Epithelial cell of proximal tubule (primary cell): ENCODE measurements around the gene DSE. TPM values are rescaled to one million over a fixed set of nuclear protein-coding genes. Genes with fewer than 3 reads are reported as not detected.
A peak's percentile ranks its signal among the peaks of the same experiment; 100 is the strongest.

Experiments
- DNase-seq: peaks from one replicate; pipeline ENCODE4 v3.0.0-alpha.2; 2011; ENCODE audit warnings: low read depth
- H3K4me3 ChIP-seq: 2 replicates; pipeline ENCODE4 v1.5.1; 2011; ENCODE audit warnings: low read depth, mild to moderate bottlenecking, low read length
- CTCF ChIP-seq: conservative IDR thresholded peaks from 2 replicates; pipeline ENCODE4 v1.5.1; 2012; ENCODE audit warnings: low read depth, mild to moderate bottlenecking, low read length
- total RNA-seq: library from RNA; depleted of rRNA; stranded (reverse); fragments of >200 nt; gene quantifications from 2 replicates; pipeline ENCODE4 v1.2.3, GENCODE V29; 2015

The DSE gene
- total RNA-seq, 1 donor from 2014 or later: 36.1 TPM

GRCh38 chr6:116393430-116393829 is 22.7 kb downstream of the DSE start:
- TF ChIP-seq CTCF: peak; percentile 38
- no peak overlapping the region for H3K4me3 ChIP-seq
- DNase-seq: no peak

- no peak for TF ChIP-seq CTCF
- DNase-seq: no peak
- H3K4me3 ChIP-seq: no peak overlapping the region
Measured at GRCh38 chr6:116395647-116396046, 24.9 kb downstream of the DSE start.

GRCh38 chr6:116396441-116396840 is 25.7 kb downstream of the DSE start:
- H3K4me3 ChIP-seq: no peak overlapping the region
- no peak for TF ChIP-seq CTCF
- no peak for DNase-seq

- no peak for DNase-seq
- H3K4me3 ChIP-seq: no peak overlapping the region
- TF ChIP-seq CTCF: no peak
Measured at GRCh38 chr6:116397914-116398313, 27.2 kb downstream of the DSE start.

- H3K4me3 ChIP-seq: no peak overlapping the region
- no peak for TF ChIP-seq CTCF
- no peak for DNase-seq
Measured at GRCh38 chr6:116398316-116399010, 27.7 kb downstream of the DSE start.

GRCh38 chr6:116399287-116399686 is 28.5 kb downstream of the DSE start:
- no peak for TF ChIP-seq CTCF
- no peak for DNase-seq
- H3K4me3 ChIP-seq: no peak overlapping the region

- no peak overlapping the region for H3K4me3 ChIP-seq
- no peak for TF ChIP-seq CTCF
- no peak for DNase-seq
Measured at GRCh38 chr6:116400328-116400727, 29.6 kb downstream of the DSE start.
